ENCODE data around the gene N4BP2. TPM values are rescaled to one million over a fixed set of nuclear protein-coding genes. Genes with fewer than 3 reads are reported as not detected.
"Not testable (repeated sequence)": the region's sequence is repeated elsewhere in the genome, so short reads cannot be mapped to it uniquely, and the experiment has no call there.

The N4BP2 gene
- total RNA-seq (2014; rRNA removed; shearing (Covaris generic)): 2.1 and 5.1 TPM in 2 replicates

DNA sequence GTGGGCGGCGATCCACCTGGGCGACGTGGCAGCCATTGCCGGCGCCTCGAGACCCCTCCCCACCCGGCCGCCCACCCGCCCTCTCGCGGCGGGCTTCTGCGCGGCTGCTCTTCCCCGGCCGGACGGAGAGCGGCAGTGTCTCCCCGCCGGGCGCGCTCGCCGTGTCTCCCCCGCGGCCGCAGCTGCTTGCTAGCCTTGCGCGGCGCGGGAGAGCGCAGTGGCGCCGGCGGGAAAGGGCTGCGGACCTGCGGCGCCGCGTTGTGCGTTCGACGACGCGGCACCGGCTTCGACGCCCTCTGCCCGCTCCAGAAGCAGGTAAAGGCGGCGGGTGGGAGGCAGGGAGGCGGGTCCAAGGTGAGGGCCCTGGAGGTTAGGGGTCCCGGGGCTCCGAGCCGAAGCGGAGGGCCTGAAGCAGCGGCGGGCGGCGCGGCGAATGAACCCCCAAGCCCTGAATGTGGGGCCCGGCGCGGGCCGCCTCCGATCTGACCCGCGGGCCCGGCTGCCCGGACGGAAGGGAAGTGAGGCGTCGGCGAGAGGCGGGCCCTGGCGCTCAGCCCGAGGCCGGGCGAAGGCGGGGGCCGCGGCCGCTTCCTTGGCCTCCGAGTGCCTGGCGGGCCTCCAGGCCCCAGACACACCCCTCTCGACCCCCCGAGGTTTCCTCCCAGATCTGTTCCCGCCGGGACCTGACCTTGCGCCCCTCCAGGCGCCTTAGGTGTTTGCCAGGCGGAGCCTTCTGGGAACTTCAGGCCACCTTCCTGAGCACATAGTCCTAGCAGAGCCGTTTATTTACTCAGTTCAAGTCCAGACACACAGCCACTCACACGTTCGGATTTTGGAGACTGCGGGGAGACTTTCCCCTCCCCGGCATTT is at the start of gene N4BP2:
Gene N4BP2, plus strand, starts transcription at position 135 of the 870 bp plus-strand sequence. CDS start 40,491 bp downstream, outside the sequence.
- DNase-seq (ENCODE audit: low spot score): peak; percentile 79

- DNase-seq (ENCODE audit: low spot score): no peak
Measured at GRCh38 chr4:40016007-40016406, 40.6 kb upstream of the N4BP2 start.

DNA sequence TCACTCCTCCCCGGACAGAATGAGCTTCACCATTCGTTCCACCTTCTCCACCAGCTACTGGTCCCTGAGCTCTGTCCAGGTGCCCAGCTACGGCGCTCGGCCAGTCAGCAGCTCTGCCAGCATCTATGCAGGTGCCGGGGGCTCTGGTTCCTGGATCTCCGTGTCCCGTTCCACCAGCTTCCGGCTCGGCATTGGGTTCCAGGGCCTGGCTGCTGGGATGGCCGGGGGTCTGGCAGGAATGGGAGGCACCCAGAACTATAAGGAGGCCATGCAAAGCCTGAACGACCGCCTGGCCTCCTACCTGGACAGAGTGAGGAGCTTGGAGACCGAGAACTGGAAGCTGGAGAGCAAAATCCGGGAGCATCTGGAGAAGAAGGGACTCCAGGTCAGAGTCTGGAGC is 36.4 kb upstream of the N4BP2 start:
- no peak for DNase-seq (ENCODE audit: low spot score)

DNA sequence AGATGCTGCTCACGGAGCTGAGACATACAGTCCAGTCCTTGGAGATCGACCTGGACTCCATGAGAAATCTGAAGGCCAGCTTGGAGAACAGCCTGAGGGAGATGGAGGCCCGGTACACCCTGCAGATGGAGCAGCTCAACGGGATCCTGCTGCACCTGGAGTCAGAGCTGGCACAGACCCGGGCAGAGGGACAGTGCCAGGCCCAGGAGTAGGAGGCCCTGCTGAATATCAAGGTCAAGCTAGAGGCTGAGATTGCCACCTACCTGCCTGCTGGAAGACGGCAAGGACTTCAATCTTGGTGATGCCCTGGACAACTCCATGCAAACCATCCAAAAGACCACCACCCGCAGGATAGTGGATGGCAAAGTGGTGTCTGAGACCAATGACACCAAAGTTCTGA is 35.5 kb upstream of the N4BP2 start:
- DNase-seq (ENCODE audit: low spot score): not testable (repeated sequence)

DNA sequence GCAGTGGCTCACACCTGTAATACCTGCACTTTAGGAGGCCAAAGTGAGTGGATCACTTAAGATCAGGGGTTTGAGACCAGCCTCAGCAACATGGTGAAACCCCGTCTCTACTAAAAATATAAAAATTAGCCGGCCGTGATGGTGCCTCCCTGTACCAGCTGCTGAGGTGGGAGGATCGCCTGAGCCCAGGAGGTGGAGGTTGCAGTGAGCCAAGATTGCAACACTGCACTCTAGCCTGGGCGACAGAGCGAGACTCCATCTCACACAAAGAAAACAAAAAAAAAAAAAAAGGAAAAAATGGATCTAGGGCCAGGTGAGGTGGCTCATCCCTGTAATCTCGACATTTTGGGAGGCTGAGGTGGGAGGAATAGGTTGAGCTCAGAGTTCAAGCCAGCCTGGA is 32.6 kb upstream of the N4BP2 start:
- not testable (repeated sequence) for DNase-seq (ENCODE audit: low spot score)

DNA sequence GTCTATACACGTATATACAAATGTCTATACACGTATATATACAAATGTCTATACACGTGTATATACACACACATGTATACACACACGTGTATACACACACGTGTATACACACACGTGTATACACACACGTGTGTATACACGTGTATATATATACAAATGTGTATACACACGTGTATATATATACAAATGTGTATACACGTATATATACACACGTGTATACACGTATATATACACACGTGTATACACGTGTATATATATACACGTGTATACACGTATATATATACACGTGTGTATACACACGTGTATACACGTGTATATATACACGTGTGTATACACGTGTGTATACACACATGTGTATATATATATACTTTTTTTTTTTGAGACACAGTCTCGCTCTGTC is 23.9 kb upstream of the N4BP2 start:
- DNase-seq (ENCODE audit: low spot score): no peak

DNA sequence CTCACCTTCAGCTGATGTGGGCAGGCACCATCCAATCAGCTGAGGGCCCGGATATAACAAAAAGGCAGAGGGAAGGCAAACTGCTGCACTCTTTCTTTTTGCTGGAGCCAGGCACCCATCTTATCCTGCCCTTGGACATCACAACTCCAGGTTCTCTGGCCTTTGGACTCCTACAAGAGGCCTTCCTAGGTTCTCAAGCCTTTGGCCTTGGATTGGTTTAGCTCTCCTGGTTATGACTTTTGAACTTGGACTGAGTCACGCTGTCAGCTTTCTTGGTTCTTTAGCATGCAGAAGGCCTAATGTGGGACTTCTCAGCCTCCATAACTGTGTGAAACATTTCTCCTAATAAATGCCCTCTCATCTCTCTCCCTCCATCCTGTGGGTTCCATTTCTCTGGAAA is 23.0 kb upstream of the N4BP2 start:
- no peak for DNase-seq (ENCODE audit: low spot score)

DNA sequence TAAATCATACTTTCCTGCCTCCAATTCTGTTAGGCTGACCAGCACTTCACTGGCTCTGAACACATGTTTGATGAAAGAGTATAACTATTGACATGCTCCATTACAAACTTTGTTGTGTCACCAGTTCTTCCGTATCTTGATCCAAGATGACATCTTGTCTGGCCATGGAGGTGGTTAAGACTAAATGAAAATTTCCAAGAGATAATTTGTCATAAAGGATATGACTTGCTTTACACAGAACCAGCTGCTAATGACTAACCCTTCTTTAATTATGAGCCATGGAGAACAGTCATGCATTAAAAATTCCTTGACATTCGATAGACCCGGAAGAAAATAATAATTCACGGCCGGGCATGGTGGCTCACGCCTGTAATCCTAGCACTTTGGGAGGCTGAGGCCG is 17.7 kb upstream of the N4BP2 start:
- no peak for DNase-seq (ENCODE audit: low spot score)

- DNase-seq (ENCODE audit: low spot score): no peak
Measured at GRCh38 chr4:40040908-40041307, 15.7 kb upstream of the N4BP2 start.

DNA sequence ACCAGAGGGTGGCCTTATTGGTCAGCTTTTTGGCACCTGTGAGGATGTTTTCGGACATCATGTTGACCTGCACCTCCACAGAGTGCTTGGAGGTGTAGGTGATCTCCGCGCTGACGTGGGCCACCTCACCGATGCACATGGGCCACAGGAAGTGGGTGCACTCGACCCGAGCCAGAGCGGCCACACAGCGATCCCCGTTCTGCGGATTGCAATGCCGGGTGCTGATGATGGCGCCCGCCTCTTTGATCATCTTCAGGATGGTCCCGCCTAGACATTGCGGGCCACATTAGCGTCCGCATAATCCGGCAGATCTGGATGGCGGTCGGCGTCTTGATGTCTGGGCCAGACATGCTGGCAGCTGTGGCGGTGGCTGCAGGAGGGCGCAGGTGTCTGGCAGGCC is 12.9 kb upstream of the N4BP2 start:
- no peak for DNase-seq (ENCODE audit: low spot score)

DNA sequence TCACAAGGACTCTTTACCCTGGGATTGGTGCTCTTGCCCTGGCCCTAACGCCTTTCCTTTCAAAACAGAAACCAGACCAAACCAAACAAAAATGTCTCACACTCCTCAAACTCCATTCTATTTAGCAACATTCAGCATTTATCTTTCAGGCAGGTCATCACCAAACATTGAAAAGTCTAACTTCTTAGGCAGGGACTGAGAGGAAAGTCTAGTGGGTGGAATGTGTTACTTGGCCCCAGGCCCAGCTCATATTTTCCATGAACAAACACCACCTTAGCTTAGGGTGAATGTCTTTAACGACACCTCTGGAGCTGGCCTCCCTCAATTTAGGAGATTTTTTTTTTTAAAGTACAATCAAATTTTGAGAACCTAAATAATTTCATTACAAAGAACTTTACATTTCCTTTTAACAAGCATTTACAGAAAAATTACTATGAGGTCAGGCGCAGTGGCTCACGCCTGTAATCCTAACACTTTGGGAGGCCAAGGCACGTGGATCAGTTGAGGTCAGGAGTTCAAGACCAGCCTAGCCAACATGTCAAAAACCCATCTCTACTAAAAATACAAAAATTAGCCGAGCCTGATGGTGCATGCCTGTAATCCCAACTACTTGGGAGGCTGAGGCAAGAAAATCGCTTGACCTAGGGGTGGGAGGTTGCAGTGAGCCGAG is 10.2 kb upstream of the N4BP2 start:
- DNase-seq (ENCODE audit: low spot score): peak; percentile 35

GRCh38 chr4:40053161-40053560 is 3.5 kb upstream of the N4BP2 start:
- no peak for DNase-seq (ENCODE audit: low spot score)

GRCh38 chr4:40055511-40055862 is 1.2 kb upstream of the N4BP2 start:
- DNase-seq (ENCODE audit: low spot score): no peak

DNA sequence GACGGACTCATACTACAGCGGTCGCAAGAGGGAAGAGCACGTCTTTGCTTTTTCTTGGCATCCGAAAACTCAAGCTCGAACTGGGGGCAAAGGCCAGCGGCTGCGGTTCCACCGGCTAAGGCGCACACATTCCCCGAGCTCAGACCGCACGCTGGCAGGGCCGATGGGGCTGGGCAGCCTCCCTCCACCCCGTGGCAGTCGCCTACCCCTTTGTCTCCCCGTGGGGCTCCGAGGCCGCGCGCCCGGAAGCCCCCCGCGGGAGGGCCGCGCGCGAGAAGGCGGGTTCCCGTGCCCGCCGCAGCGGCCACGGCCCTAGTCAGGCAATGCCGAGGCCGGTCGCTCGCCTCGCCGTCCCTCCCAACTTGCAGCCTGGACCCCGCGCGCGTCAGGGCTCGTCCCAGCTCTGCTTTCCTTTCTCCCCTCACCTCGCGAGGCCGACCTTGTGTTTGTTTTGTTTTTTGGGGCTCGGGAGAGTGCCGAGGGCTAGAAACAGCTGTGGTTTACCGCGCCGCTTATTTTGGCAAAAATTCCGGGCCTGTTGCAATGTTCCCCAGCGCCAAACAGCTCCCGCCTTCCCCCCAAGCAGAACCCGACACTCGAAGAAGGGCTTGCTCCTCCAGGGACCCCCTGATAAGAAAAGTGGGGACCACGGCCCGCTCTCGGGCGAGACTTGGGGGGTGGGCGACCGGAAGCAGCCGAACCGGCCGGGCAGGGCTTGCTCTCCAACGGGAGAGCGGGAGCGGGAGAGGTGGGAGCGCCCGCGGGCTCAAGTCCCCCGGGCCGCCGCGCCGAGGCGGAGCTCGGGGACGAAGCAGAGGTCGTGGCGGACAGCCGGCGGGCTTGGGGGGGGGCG is 561 bp upstream of the N4BP2 start:
- peak; percentile 88 for DNase-seq (ENCODE audit: low spot score)

DNA sequence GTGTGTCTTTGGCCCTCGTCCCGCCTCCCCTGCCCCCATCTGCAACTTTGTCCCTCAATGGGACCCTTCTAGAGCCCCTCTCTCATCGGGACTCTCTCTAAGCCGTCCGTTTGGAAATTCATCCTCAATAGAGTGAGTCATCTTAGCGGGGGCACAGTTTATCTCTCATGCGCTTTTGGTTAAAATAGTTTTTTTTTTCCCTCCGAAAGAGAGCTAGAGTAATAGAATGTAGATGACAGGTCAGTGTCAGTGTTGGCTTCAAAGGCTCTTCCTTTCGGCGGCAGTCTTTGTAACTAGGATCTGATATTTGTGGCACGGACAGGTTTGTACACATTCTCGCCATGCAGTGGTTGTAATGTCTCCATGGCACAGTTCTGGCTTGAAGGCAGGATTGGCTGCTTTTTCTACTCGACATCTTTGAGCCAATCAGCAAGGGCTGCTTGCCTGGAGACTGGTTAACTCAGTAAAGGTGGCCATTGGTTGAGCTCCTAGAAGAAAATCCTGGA is 989 bp downstream of the N4BP2 start:
- peak; percentile 98 for DNase-seq (ENCODE audit: low spot score)

DNA sequence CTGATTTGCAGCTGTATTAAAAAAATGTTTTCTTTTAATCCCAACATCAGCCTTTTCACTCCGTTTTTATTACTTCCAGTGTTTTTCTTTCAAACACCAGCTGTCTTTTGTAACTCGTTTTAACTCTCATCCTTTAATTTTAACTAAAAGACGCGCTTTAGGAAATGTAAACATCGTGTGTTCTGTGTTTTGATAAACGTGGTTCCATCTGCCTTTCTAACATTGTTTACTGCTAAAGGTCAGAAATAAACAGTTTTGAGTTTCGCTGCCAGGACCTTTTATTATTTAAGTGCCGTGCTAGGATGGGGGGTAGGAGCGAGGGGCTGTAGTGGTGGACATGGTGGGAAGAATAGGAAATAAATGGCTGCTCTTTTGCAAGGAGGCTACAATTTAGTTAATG is 1.5 kb downstream of the N4BP2 start:
- no peak for DNase-seq (ENCODE audit: low spot score)

DNA sequence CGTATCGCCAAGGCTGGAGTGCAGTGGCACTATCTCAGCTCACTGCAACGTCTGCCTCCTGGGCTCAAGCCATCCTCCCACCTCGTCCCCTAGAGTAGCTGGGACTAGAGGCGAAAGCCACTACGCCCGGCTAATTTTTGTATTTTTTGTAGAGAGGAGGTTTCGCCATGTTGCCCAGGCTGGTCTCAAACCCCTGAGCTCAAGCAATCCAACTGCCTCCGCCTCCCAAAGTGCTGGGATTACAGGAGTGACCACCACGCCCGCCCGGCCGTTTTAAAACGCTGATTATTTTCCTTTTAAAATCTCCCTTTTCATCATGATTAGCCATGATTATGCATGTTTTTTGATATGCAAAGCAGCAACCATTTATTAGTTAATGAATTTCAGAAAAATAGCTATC is 2.2 kb downstream of the N4BP2 start:
- no peak for DNase-seq (ENCODE audit: low spot score)

GRCh38 chr4:40059362-40059761 is 2.7 kb downstream of the N4BP2 start:
- DNase-seq (ENCODE audit: low spot score): no peak

DNA sequence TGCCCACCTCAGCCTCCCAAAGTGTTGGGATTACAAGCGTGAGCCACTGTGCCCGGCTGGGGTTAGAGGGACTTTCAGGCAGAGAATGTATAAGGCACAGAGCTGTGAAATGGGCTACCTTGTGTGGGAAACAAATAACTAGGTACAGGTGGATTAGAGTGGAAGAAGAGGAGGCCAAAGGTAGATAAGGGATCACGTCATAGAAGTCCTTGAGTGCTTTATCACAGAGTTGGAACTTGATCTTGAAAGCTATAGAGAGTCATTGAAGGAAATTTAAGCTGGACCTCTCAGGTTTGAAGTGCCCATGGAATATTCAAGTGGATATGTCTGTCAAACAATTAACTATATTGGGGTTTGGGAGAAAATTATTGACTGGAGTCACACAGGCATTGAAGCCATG is 8.4 kb downstream of the N4BP2 start:
- no peak for DNase-seq (ENCODE audit: low spot score)

DNA sequence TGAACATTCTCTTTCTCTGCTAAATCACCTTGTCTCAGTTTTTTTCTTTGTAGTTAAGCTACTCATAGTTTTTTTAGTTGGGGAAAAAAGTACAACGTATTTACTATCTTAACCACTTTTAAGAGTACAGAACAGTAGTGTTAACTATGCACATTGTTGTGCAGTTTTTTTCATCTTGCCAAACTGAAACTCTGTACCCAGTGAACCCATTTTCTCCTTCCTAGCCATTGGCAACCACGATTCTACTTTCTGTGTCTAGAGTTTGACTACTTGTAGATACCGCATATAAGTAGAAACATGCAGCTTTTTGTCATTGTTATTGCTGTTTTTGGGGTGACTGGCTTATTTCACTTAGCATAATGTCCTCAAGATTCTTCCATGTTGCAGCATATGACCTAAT is 10.0 kb downstream of the N4BP2 start:
- no peak for DNase-seq (ENCODE audit: low spot score)

DNA sequence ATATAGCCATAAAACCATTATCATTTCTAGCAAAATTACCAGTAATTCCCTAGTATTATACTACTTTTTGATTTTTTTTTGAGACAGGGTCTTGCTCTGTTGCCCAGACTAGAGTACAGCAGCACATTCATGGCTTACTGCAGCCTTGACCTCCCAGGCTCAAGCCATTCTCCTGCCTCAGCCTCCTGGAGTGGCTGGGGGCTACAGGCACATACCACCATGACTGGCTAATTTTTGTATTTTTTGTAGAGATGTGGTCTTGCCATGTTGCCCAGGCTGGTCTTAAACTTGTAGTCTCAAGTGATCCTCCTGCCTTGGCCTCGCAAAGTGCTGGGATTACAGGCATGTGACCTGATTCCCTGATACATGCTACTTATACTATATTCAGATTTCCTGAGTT is 13.7 kb downstream of the N4BP2 start:
- no peak for DNase-seq (ENCODE audit: low spot score)

- DNase-seq (ENCODE audit: low spot score): no peak
Measured at GRCh38 chr4:40086421-40086820, 29.8 kb downstream of the N4BP2 start.

All from H4 (cell line).